HAP-1 (cell line): Measurements from ENCODE around the gene ASIC5.

Experiments used
- DNase-seq, 2 experiments: peaks; one replicate each; pipeline ENCODE4 v3.0.0-alpha.2; 2016 to 2020; ENCODE audit warnings: low spot score in 2 of 2
- H3K27me3 ChIP-seq: fragments of 250-450 bp; sonication (Bioruptor Pico); 2 replicates; pipeline ENCODE4 v1.5.1; 2020; ENCODE audit warnings: low read depth, mild to moderate bottlenecking, moderate library complexity
- H3K36me3 ChIP-seq: fragments of 250-450 bp; sonication (Bioruptor Pico); replicated peaks from 2 replicates; pipeline ENCODE4 v1.5.1; 2020; ENCODE audit warnings: mild to moderate bottlenecking
- H3K4me1 ChIP-seq: fragments of 250-450 bp; sonication (Bioruptor Pico); 2 replicates; pipeline ENCODE4 v1.5.1; 2020; ENCODE audit warnings: mild to moderate bottlenecking
- H3K4me3 ChIP-seq: fragments of 250-450 bp; sonication (Bioruptor Pico); 2 replicates; pipeline ENCODE4 v1.5.1; 2020; ENCODE audit warnings: mild to moderate bottlenecking, moderate library complexity
- H3K9me3 ChIP-seq: fragments of 250-450 bp; sonication (Bioruptor Pico); 2 replicates; pipeline ENCODE4 v1.5.1; 2020; ENCODE audit warnings: mild to moderate bottlenecking, moderate library complexity
- in situ Hi-C: fragments of 300-500 bp; cut with MboI; formaldehyde crosslinking; loops from 3 replicates; pipeline ENCODE4 v1.14.3; 2020; ENCODE audit warnings: low sequenced_read_pairs, inconsistent platforms, mixed read lengths

The ASIC5 gene

GRCh38 chr4:155781249-155781831 lies 84.7 kb downstream of the ASIC5 start:
- Histone ChIP-seq H3K4me1 (peaks cover 5% of the 10 kb centered on the region), H3K9me3 (no peaks in the 10 kb centered on the region), H3K4me3 (no peak overlapping the region), H3K36me3 (no peaks in the 10 kb centered on the region), H3K27me3 (no peaks in the 10 kb centered on the region)
- no peak for DNase-seq
- in situ Hi-C loops = loop anchor here (25.0 kb wide), 1 partner anchor 369 kb away; no protein-coding TSS in a partner anchor

DNA sequence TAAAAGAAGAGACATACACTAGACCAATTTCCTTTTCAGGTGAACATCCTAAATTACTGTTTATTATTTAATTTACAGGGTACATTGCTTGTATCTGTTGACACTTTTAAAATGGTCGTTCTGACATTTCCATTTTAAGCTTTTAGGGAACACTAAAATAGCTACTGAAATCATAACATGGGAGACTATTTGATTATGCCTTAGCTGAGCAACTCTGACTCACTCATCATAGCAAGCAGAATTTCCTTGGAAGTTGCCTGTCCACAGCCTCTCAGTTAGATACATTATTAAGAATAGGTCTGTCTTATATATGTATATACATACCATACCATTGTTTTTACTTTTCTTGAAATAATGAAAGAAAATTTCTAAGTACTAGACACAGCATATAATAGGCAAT lies 85.3 kb downstream of the ASIC5 start:
- no peak overlapping the region for H3K4me3 ChIP-seq
- H3K36me3 ChIP-seq = no peaks in the 10 kb centered on the region
- in situ Hi-C loops = loop anchor here (25.0 kb wide), 1 partner anchor 368 kb away; no protein-coding TSS in a partner anchor
- H3K4me1 ChIP-seq = peaks cover 5% of the 10 kb centered on the region
- H3K9me3 ChIP-seq = no peaks in the 10 kb centered on the region
- no peaks in the 10 kb centered on the region for H3K27me3 ChIP-seq
- no peak for DNase-seq
